Measurements from ENCODE around the gene LCNL1. TPM values are rescaled to one million over a fixed set of nuclear protein-coding genes. Genes with fewer than 3 reads are reported as not detected.

Gene LCNL1
- total RNA-seq, 1 donor from 2014 or later = not detected

- H3K36me3 ChIP-seq (ENCODE audit: control insufficient read depth, insufficient read depth, low read length) = no peaks in the 10 kb centered on the region
- H3K4me3 ChIP-seq (ENCODE audit: low read depth, low read length) = no peak overlapping the region
- no peak for DNase-seq (ENCODE audit: low read depth)
- TF ChIP-seq, protein P1, sequence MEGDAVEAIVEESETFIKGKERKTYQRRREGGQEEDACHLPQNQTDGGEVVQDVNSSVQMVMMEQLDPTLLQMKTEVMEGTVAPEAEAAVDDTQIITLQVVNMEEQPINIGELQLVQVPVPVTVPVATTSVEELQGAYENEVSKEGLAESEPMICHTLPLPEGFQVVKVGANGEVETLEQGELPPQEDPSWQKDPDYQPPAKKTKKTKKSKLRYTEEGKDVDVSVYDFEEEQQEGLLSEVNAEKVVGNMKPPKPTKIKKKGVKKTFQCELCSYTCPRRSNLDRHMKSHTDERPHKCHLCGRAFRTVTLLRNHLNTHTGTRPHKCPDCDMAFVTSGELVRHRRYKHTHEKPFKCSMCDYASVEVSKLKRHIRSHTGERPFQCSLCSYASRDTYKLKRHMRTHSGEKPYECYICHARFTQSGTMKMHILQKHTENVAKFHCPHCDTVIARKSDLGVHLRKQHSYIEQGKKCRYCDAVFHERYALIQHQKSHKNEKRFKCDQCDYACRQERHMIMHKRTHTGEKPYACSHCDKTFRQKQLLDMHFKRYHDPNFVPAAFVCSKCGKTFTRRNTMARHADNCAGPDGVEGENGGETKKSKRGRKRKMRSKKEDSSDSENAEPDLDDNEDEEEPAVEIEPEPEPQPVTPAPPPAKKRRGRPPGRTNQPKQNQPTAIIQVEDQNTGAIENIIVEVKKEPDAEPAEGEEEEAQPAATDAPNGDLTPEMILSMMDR (IDR thresholded peaks at IDR 0.05; ENCODE audit: insufficient read depth, low read length, poor library complexity, severe bottlenecking) = no peak
- no peaks in the 10 kb centered on the region for H3K27me3 ChIP-seq (ENCODE audit: control insufficient read depth, insufficient read depth, low read length)
Observed at GRCh38 chr9:137009938-137010732, 27.3 kb downstream of the LCNL1 start.

DNA sequence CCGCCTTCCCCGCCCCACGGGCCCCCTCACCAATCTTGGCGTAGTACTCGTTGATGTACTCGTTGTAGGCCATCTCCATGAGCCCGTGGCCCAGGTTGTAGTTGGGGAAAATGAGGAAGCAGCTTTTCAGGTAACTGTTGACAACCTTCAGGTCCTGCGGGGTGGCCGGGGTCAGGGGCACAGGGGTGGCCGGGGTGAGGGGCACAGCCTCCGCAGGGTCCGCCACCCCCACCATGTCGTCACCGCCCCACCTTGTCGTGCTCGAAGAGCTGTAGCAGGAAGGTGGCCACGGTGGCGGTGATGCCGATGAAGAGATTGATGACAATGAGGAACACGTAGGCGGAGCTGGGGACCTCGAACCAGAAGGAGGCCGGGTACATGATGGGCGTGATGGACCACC is 28.4 kb downstream of the LCNL1 start:
- Histone ChIP-seq H3K36me3 (ENCODE audit: control insufficient read depth, insufficient read depth, low read length) (no peaks in the 10 kb centered on the region), H3K4me3 (ENCODE audit: low read depth, low read length) (no peak overlapping the region), H3K27me3 (ENCODE audit: control insufficient read depth, insufficient read depth, low read length) (no peaks in the 10 kb centered on the region)
- DNase-seq (ENCODE audit: low read depth) = no peak
- TF ChIP-seq, protein P1 (IDR thresholded peaks at IDR 0.05; ENCODE audit: insufficient read depth, low read length, poor library complexity, severe bottlenecking) = no peak

DNA sequence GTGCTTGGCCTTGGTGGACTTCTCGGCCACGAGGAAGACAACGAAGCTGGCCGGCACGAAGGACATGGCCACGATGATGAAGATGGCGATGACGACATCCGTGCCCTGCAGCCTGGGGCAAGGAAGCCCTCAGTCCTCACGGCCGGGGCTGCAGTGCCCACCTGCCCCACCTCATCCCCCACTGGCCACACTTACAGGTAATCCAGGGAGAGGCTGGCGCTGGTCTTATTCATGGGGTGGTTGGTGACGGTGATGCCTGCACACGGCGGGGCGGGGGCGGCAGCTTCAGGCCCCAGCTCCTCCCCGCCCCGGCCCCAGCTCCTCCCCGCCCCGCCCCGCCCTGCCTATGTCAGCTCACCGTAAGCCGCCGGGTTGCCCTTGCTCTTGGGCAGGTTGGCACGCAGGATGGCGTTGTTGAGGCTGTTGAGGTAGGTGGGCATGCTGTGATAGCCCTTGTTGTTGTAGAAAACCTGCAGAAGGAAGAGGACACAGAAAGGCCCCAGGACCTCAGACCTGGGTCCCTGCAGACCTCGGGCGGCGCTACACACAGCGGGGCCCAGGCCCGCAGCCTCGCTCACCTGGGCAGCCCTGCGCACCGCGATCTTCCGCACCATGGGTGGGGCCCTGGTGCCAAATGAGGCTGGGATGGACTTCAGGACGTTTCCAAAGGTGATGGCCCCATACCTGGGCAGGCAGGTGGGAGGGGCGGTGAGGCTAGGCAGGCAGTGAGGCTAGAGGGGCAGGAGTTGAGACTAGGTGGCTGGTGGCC is 29.3 kb downstream of the LCNL1 start:
- Histone ChIP-seq H3K27me3 (ENCODE audit: control insufficient read depth, insufficient read depth, low read length) (no peaks in the 10 kb centered on the region), H3K4me3 (ENCODE audit: low read depth, low read length) (no peak overlapping the region), H3K36me3 (ENCODE audit: control insufficient read depth, insufficient read depth, low read length) (no peaks in the 10 kb centered on the region)
- no peak for DNase-seq (ENCODE audit: low read depth)
- TF ChIP-seq, protein P1 (IDR thresholded peaks at IDR 0.05; ENCODE audit: insufficient read depth, low read length, poor library complexity, severe bottlenecking) = no peak

DNA sequence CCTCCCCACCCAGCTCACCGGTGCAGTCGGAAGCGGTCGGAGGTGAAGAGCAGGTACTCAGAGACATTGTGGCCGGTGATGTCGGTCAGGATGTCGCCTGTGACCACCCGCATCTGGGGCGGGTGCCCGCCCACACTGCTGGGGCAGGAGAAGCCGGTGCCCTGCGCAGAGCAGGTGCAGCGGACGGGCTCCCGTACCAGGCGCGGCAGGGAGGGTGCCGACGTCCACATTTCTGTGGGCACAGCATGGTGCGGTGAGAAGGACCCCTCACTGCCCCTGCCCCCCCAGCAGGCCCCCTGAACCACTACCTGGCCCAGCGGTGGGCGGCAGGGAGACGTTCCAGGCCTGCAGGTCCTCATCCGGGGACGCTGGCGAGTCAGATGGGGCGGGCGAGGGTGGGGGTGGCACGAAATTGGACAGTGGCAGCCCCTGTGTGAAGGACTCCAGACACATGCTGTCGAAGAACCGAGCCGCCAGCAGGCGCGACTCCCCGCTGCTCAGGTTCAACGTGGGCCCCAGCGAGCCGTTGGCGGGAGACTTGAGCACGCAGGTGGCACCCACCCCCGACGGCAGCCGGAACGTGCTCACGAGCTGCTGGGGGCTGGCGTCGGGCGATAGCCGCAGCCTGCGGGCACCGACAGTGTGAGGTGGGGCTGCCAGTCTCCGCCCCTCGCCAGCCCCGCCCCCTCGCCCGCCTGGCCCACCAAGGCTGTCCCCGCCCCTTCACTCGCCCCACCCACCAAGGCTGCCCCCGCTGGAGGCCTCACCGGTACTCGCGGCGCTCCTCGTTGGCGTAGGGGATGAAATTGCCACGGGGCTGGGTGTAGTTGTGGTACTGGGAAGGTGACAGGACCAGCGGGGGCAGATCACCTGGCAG is 30.1 kb downstream of the LCNL1 start:
- no peaks in the 10 kb centered on the region for H3K36me3 ChIP-seq (ENCODE audit: control insufficient read depth, insufficient read depth, low read length)
- no peak for DNase-seq (ENCODE audit: low read depth)
- H3K27me3 ChIP-seq (ENCODE audit: control insufficient read depth, insufficient read depth, low read length) = no peaks in the 10 kb centered on the region
- no peak overlapping the region for H3K4me3 ChIP-seq (ENCODE audit: low read depth, low read length)
- TF ChIP-seq, protein P1 (IDR thresholded peaks at IDR 0.05; ENCODE audit: insufficient read depth, low read length, poor library complexity, severe bottlenecking) = no peak

GRCh38 chr9:137013571-137013940 is 30.8 kb downstream of the LCNL1 start:
- Histone ChIP-seq H3K36me3 (ENCODE audit: control insufficient read depth, insufficient read depth, low read length) (no peaks in the 10 kb centered on the region), H3K4me3 (ENCODE audit: low read depth, low read length) (no peak overlapping the region), H3K27me3 (ENCODE audit: control insufficient read depth, insufficient read depth, low read length) (no peaks in the 10 kb centered on the region)
- TF ChIP-seq, protein P1 (IDR thresholded peaks at IDR 0.05; ENCODE audit: insufficient read depth, low read length, poor library complexity, severe bottlenecking) = no peak
- DNase-seq (ENCODE audit: low read depth) = no peak

Data from kidney epithelial cell (primary cell).